Hematopoietic multipotent progenitor cell treated with erythropoietin and hydrocortisone succinate and interleukin-3 and kit ligand, for 4 days (in vitro differentiated cells): ENCODE results near the gene TJP3.
"Not testable (repeated sequence)": the region's sequence is repeated elsewhere in the genome, so short reads cannot be mapped to it uniquely, and the experiment has no call there.

Experiments used
- DNase-seq: peaks from one replicate; pipeline ENCODE4 v3.0.0-alpha.2; 2015

Gene TJP3, protein sequence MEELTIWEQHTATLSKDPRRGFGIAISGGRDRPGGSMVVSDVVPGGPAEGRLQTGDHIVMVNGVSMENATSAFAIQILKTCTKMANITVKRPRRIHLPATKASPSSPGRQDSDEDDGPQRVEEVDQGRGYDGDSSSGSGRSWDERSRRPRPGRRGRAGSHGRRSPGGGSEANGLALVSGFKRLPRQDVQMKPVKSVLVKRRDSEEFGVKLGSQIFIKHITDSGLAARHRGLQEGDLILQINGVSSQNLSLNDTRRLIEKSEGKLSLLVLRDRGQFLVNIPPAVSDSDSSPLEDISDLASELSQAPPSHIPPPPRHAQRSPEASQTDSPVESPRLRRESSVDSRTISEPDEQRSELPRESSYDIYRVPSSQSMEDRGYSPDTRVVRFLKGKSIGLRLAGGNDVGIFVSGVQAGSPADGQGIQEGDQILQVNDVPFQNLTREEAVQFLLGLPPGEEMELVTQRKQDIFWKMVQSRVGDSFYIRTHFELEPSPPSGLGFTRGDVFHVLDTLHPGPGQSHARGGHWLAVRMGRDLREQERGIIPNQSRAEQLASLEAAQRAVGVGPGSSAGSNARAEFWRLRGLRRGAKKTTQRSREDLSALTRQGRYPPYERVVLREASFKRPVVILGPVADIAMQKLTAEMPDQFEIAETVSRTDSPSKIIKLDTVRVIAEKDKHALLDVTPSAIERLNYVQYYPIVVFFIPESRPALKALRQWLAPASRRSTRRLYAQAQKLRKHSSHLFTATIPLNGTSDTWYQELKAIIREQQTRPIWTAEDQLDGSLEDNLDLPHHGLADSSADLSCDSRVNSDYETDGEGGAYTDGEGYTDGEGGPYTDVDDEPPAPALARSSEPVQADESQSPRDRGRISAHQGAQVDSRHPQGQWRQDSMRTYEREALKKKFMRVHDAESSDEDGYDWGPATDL

DNA sequence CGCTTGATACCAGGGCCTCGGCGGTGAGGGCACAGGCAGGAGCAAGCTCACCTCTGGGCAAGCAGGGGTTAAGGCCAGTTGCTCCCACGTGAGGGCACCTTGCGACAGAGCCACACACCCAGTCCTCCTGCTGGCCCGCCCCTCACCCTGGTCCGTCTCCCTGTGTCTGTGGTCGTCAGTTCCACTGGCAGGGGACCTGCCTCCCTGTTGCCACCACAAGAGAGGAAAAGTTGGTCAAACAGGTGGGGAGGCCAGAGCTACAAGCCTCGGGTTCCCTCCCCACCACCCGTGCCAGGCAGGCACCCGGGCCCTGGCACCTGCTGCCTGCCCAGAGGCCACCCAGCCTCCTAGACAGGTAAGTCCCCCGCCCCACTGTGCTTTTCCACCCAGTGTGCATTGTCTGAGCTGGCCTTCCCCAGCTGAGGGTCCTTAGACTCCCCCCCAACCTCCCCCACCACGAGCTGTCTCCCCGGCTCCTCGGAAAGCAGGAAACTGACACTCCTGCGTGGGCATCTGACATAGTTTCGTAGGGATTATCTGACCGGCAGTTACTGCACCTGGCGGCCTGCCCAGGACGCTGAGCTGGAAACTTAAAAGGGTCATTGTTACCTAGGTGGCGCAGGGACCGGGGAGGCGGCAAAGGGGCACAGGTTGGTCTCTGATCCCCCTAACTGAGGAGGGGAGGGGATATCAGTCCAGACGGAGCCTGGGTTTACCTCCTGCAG, at the start of gene TJP3:
TJP3 (plus strand) TSS at position 178 of the 725 bp plus-strand sequence. CDS start 20,049 bp downstream, outside the sequence.
- DNase-seq: no peak

DNA sequence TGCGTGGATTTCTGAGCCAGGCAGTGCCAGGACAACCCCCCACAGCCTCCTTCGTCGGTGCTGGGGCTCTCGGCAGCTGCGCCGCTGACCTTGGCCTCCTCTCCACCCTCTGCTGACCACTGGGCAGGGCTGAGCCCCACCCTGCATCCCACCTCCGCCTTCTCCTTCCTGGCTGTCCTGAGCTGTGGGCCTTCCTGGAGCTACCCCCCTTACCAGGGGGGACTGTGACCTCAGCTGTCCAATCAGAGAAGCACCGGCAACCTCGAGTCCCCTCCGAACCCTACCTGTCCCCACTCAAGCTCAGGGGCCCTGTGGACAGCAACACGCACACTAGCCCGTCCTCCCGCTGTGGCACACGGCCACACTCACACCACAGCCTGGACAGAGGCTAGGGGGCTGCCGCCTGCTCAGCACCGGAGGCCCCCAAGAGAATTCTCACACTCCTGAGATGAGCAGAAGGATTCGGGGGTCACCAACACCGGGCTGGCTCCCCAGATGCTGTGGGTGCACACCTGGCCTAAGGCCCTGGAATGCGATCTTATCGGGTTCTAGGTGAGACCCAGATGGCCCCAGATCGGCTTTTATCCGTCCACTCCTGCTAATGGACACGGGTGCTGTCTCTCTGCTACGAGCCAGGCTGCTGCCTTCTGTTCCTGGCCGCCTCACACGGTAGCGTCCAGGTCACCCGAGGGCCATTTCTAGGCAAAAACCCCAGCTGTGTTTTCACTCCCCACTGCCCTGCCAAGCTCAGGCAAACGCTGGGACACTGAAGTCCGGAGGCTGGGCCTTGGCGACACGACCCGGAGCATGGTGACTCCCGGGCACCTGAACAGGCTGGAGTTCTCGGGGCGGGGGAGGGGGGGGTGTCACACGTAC, 49.1 kb upstream of the TJP3 start:
- no peak for DNase-seq

DNA sequence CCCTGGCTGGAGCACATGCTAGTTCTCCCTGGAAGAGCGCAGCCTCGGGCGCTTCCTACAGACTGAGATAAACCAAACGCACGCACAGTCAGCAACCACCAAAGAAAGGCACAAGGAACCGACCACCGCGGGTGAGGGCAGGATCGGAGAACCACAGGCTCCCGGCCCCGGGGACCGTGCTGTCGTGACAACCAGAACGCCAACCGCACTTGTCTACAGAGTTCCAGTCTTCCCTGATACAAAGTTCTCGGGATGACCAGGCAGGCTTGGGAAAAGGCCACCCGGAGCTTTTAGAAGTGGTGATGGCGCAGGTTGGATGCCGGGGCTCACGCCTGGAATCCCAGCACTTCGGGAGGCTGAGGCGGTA, 48.5 kb upstream of the TJP3 start:
- no peak for DNase-seq

DNA sequence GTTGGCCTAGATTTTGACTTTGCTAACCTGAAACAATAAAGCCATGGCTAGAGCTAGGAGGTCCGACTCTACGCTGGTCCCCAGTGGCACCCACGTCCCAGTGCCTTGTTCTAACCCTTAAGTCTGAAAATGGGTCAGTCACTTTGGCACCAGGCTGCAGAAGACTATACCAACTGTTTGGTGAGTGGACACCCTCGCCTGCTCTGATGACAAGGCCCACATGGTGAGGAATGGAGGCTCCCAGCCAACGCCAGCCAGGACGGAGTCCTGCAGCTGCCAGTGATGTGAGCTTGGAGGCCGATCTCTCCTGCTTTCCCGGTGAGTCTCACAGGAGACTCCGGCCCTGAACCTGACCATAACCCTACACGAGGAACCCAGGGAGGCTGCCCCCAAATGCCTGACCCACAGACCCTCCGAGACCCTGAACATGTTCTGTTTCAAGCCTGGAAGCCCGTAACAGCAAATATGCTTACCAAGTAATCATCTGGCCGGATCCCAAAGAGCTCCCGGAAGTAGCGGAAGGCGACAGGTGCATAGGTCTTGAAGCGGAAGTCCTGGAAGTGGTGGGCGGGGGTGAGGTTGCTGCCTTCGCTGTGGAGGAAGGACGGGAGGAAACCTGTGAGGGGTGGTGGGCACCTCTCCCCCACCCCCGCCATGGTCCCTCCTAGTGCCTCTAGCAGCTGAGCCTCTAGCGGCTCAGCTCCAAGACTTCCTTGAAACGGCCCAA, 47.5 kb upstream of the TJP3 start:
- no peak for DNase-seq

DNA sequence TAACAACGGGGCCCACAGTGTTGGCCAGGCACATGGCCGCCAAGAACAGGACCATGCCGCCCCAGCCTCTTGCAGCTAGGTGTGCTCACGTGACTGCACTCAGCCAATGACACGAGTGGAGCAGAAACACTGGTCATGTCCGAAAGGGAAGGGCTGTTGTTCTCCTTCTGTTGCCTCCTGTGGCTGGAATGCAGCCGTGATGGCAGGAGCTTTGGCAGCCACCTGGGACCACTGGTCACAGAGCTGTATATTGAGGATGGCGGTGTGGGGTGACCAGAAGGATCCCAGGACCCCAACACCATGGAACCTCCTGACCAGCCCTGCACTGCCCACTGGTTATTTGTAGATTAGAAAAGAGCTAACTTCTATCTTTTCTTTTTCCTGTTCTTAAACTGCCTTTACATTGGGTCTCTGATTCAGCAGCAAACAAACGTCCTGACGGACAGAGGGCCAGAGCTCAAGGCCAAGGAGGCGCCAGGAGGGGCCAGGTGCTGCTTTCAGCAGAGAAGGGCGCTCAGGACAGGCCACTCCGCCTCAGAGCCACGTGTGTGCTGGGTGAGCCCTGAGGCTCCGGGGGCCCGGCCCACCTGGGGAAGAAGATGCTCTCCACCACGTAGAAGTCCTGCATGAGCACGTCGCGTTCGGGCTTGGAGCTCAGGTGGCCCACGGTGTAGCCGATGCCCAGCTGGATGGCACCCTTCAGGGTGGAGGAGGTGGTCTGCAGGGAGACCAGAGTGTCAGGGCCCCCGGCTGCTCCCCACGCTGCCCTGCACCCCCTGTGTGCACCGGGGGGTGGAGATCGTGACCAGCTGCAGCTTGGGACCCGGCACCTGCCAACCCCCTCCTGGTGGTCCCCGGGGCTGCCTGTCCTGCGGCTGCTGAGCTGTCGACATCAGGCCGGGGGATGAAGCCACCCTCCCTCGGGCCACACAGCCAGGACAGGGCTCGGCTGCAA, 46.6 kb upstream of the TJP3 start:
- no peak for DNase-seq

DNA sequence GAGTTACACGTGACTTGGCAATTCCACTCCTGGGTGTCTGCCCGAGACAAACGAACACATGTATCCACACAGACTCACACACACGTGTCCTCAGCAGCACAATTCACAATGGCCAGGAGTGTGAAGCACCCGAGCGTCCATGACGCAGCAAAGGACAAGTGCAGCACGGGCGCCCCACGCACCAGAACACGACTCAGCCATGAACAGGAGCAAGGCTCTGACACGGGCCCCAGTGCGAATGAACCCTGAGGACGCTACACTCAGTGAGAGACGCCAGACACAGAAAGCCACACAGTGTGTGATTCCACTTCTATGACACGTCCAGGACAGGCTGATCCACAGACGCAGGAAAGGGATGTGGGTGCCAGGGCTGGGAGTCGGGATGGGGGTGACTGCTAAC, 44.3 kb upstream of the TJP3 start:
- DNase-seq: no peak

DNA sequence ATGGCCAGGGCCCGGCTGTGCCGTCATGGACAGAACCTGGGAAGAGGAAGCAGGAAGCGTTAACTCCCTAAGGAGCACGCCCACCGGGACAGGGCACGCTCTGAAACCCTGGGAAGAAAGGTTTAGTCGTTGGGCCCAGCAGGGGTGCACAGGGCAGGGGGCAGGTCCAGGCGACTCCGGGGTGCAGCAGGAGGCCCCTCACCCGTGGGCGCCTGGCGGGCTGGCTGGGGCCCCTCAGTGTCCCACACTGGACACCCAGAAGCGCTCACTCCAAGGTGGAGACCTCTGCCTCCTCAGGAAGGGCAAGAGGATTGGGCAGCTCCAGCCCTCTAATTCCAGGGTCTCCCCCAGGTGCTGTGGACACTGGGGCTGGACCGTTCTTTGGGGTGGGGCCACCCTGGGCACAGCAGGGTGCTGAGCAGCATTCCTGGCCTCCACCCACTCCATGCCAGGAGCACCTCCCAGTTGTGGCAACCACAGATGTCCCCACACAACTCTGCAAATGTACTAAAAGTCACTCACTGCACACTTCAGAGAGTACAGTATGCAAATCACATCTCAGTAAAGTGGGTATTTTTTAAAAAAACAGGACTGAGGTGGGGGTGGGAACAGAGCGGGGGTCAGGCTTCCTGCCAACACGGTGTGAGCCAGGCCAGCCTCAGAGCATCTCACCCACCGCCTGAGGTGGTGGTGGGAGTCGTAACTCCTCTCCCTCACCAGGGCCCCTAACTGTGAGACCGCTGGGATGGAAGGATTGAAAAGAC, 43.1 kb upstream of the TJP3 start:
- no peak for DNase-seq

DNA sequence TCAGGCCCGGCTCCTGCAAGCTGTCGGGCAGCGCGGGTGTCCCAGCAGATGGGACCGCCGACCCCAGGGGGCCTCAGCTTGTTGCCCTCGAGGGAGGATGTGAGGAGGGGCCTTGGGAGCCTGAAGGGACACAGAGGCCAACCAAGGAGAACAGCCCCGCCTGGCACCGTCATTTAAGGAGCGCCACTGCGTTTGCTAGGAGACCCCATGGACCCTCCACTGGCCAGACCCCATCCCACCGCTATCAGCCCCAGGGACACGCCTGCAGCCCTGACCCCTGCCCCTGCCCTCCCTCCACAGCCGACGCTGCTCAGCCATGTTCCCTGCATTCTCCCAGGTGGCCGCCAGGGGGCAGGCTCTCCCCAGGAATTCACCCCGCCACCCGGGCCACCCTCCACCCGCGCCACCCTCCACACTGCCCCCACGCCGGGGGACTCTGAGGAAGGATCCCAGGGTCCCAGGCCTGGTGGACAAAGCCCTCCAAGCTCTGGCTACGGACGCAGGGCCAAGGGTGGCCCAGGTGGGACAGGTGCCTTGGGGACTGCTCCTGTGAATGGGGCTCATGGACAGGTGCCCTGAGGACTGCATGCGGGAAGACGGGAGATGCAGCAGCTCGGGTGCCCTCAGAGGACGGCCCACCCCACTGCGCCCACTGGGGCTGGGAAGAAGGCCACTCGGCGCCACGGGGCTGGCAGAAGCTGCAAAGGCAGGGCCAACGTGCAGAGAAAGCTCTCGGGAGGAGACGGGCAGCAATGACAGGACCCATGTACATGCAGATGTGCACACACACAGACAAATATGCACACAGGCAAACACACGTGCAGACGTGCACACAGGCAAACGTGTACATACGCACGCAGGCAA, 42.3 kb upstream of the TJP3 start:
- DNase-seq: peak; percentile 60

DNA sequence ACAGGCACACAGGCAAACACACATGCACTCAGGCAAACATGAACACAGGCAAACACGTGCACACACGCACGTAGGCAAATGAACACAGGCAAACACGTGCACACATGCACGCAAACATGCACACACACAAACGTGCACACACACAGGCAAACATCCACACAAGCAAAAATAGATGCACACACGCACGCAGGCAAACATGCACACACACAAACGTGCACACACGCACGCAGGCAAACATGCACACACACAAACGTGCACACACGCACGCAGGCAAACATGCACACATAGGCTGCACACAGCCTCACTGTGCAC, 41.7 kb upstream of the TJP3 start:
- DNase-seq: not testable (repeated sequence)

DNA sequence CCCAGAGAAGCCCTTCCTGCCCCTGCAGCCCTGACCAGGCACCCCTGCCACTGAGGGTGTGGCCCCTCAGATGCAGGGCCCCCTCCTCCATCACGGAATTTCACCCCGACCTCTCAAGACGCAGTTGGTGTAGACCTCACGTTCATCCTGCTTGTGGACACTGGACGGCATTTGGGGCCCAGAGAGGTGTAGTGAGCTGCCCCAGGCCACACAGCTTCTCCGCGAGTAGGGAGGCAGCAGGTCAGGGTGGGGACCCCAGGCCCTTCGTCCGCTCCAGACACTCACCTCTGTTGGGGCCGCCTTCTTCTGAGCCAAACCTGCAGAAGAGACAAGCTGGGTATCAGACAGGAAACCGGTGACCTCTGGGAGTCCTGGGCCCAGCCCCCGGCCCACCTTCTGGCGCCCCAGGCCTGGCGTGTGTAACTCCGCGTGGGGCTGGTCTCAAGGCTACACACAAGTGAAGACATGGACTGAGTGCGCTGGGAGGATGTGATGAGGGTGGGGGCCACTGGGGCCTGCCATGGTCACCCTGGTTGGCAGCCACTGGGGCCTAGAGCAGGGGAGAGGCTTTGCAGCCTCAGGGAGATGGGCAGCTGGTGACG, 41.0 kb upstream of the TJP3 start:
- DNase-seq: no peak

DNA sequence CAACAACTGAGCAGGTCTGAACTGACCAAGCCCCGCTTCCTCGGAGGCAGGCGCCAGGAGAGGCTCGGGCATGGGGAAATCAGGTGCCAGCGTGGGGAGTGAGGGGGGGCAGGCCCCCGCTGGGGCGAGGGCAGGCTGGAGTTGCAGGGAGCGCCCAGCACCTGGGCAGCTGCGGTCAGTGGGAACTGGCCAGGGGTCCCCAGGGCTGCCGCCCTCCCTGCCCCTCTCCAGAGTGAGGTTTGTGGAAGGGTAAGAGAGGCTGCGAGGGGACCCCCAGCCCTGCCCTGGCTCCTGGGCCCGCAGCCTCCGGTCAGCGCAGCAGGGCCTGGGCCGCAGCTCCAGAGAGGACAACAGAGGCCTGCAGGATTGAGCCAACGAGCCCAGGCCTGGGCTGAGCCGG, 40.4 kb upstream of the TJP3 start:
- DNase-seq: no peak

DNA sequence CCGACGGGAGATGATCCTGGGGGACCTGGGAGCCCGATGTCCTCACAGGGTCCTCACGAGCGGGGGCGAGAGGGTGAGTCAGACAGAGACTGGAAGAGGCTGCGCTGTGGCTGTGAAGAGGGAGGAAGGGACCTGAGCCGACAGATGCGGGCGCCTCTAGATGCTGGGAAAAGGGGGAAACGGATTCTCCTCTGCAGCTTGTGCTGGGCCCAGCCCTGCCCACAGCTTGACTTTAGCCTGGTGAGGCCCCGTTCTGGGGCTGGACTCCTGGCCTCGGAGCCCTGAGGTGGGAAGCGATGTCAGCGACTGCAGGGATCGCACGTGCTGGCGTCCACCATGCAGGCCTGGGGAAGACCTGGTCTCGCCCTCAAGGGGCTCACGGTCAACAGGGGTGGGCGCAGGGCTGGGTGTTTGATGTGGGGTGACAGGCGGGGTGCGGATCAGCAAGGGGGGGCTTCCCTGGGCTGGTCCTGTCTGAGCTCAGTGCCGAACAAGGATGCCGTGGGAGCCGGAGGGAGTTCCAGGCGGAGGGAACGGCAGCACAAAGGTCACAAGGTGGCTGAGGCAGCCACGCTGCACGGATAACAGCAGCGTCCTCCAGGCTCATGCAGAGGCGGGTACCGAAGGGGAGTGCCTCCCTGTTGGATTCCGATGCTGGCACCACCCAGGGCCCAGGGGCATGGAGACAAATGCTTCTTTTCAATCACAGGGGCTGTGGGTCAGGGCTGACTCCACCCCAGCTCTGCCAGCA, 39.7 kb upstream of the TJP3 start:
- DNase-seq: no peak

DNA sequence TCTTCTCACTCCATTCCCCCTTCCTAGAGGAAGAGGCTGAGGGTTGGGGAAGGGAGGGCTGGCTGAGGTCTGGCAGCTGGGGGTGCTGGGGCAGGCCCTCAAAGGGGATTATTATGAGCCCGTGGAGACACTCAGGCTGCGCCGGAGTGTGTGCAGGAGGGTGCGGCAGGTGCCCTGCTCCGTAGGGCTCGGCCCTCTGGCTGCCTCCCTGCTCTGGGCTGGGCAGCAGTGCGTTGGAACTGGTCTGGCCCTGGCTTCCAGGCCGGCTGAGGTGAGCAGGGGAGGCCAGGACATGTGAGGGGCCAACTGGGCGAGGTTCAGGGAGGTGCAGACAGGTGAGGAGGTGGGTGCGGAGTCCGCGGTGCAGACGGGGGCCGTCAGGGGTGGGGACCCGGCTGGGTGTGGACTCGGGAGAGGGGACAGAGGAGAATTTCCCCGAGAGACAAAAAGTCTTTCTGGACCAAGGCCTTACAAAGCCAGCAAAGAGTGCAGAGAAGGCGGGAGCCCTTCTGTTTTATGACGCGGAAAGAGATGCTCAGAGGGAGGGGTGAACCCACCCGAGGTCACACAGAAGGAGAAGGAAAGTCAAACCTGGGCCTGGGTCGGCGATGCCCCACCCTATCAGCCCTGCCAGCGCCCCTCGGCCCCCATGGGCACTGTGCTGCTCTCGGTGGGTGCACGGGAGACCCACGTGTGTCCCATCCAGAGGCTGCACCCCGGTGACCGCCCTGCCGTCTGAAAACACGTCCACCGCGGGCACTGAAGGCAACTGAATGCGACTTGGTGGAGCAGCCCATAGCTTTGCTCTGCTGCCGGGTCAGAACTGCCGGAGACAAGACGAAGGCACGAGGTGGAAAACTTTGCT, 38.9 kb upstream of the TJP3 start:
- DNase-seq: no peak

DNA sequence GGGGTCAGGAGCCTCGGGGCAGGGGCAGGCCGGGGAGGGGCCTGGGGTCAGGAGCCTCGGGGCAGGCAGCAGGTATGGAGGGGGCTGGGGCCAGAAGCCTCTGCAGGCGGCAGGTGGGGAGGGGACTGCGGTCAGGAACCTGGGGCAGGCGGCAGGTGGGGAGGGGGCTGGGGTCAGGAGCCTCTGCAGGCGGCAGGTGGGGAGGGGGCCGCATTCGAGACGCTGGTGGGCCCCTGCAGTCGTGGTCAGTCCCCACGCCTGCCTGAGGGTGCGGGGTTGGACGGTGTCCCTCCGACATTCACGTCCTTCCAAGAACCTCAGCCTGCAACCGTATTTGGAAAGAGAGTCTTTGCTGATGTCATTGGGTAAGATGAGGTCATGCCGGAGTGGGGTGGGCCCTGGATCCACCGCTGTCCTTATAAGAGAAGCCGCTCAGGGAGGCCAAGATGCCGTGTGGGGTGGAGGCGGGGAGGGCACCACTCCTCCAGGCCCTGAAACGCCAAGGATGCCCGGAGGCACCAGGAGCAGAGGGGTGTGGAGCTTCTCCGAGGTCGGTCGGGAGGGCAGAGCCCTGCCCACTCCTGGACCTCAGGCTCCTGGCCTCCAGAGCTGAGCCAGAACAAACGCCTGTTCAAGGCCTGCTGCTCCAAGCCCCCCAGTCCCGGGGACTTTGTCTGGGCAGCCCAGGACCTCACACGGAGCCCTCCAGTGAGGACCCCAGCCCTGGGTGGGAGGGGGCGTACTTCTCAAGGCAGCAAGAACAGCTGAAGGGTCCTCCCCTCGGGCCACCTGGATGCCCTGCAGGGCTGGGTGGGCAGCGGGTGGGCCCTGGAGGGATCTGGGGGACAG, 38.0 kb upstream of the TJP3 start:
- peak; percentile 50 for DNase-seq
